Muscle layer of colon (tissue), 2 donors: ENCODE results near the gene EPS8L2.

ENCODE experiments used
- H3K27ac ChIP-seq: one replicate; pipeline ENCODE4 v1.7.0; 2013; ENCODE audit warnings: low read depth, mild to moderate bottlenecking, low read length, moderate library complexity
- H3K27me3 ChIP-seq, 2 donors: one replicate each; pipeline ENCODE4 v1.7.0; 2013; ENCODE audit warnings: low read length in 2 of 2, mild to moderate bottlenecking in 2 of 2; ENCODE audit not compliant: insufficient read depth in 2 of 2, control insufficient read depth in 1 of 2
- H3K36me3 ChIP-seq: one replicate; pipeline ENCODE4 v1.7.0; 2013; ENCODE audit warnings: mild to moderate bottlenecking, low read length; ENCODE audit not compliant: insufficient read depth
- H3K4me1 ChIP-seq: one replicate; pipeline ENCODE4 v1.7.0; 2013; ENCODE audit warnings: mild to moderate bottlenecking, low read length; ENCODE audit not compliant: insufficient read depth
- H3K4me3 ChIP-seq, 2 donors: one replicate each; pipeline ENCODE4 v1.7.0; 2013; ENCODE audit warnings: low read length in 2 of 2, low read depth in 1 of 2, mild to moderate bottlenecking in 1 of 2, moderate library complexity in 1 of 2
- H3K9ac ChIP-seq: one replicate; pipeline ENCODE4 v1.7.0; 2013; ENCODE audit warnings: low read length
- H3K9me3 ChIP-seq: one replicate; pipeline ENCODE4 v1.7.0; 2013; ENCODE audit warnings: mild to moderate bottlenecking, low read length
- donor health status: abdominal sarcoma.
- donor health status: Adenocarcinoma of cecum.

Gene EPS8L2

DNA sequence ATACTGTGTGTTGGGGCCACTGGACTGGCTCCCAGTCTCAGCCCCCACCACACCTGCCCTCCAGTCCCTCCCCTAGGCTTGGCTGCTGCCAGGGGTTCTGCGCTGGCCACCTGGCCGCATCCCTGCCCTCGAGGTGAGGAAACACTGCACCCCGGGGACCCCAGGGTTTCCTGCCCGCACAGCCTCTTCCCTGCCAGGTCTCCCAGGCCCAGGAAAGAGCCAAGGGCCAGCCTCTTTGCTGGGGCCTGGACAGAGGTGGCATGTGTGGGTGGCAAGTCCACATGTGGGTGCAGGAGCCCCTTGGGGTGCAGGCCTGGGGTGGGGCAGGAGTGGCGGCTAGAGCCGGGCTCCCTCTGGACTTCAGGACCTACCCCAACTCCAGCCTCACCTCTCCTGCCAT is 2.5 kb downstream of the EPS8L2 start:
- Histone ChIP-seq H3K27me3 (peaks cover 0 to 9% of the 10 kb centered on the region in 2 donors), H3K4me3 (no peak overlapping the region), H3K9me3 (no peaks in the 10 kb centered on the region), H3K36me3 (no peaks in the 10 kb centered on the region), H3K27ac (no peak overlapping the region), H3K9ac (no peak overlapping the region), H3K4me1 (peaks cover 12% of the 10 kb centered on the region)

DNA sequence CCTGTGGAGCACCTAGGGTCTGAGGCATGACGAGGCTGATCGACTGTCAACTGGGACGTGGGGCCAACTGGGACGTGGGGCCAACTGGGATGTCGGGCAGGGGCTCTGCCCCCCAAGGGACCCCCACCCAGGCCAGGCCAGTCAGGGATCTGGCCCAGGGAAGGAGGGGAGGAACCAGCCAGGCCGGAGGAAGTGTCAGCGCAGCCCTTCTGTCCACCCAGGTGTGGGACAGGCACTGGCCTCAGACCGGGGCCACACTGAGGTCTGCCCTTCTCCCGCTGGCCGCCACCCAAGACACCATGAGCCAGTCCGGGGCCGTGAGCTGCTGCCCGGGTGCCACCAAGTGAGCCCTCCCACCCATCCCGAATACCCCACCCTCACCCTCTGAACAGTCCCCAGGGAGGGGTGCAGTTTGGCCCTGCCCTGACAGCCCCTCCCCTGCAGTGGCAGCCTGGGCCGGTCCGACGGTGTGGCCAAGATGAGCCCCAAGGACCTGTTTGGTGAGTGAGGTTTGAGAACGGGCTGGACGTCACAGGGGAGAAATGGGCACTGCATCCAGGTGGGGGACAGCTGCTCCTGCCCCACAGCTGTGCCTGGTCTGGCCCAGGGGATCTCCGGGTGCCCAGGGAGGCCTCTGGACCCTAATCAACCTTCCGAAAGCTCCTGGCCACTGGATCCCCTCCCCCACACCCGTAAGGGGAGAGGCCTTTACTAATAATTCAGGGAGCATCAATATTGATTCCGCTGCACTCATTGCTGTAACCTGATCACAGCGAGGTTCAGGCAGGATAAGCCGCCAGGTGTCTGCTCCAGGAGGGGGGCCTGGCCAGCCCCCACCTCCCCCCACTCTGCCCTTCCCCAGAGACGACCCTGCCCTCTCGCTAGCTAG is 3.3 kb downstream of the EPS8L2 start:
- Histone ChIP-seq H3K4me3 (no peak overlapping the region), H3K27me3 (peaks cover 0 to 9% of the 10 kb centered on the region in 2 donors), H3K9me3 (no peaks in the 10 kb centered on the region), H3K27ac (no peak overlapping the region), H3K36me3 (no peaks in the 10 kb centered on the region), H3K9ac (no peak overlapping the region), H3K4me1 (peaks cover 12% of the 10 kb centered on the region)

DNA sequence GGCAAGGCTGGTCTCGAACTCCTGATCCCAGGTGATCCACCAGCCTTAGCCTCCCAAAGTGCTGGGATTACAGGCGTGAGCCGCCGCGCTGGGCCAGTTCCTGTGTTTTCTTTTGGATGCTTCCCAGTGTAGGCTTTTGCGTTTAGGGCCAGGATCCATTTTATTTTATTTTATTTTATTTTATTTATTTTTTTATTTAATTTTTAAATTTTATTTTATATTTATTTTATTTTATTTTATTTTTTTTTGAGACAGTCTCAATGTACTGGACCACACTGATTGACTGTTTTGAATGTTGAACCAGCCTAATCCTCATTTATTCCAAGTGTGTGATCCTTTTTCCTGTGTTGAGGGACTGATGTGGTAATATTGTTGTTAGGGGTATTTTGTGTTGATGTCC is 8.4 kb downstream of the EPS8L2 start:
- Histone ChIP-seq H3K27ac (no peak overlapping the region), H3K27me3 (no peaks in the 10 kb centered on the region), H3K9ac (no peak overlapping the region), H3K4me1 (no peaks in the 10 kb centered on the region), H3K9me3 (no peaks in the 10 kb centered on the region), H3K4me3 (no peak overlapping the region), H3K36me3 (no peaks in the 10 kb centered on the region)

DNA sequence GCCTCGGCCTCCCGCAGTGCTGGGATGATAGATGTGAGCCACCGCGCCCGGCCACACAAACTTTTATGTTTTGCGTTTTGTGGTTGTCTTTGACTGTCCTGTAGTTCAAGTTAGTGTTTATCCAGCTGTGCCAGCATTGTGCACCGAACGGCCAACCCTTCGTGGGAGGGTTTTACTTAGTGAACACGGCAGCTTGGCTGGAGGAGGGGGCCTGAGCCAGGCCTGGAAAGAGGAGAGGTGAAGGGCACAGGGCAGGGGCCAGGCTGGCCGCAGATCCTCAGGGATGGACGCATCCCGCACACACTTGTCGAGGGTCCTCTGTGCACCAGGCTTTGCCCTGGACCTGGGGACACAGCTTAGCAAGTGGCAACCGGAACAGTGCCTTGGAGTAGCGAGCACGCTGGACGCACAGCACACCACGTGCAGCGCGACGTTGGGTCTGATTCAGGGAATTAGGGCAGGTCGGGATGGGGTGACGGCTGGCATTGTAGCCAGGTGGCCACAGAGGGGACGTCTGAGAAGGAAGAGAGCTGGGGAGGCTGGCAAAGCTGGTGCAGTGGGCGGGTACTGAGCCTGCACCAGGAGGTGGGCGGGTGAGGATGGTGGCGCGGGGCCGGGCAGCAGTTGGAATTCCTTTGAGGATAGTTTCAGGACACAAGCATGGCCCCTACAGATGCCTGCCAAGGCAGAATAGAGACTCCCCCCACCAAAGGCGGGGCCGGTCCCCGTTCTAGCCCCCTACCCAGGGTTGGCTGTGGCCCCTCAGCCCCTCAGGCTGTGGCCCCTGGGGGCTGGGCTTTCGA is 13.4 kb downstream of the EPS8L2 start:
- peaks cover 5 to 37% of the 10 kb centered on the region in 2 donors for H3K27me3 ChIP-seq

DNA sequence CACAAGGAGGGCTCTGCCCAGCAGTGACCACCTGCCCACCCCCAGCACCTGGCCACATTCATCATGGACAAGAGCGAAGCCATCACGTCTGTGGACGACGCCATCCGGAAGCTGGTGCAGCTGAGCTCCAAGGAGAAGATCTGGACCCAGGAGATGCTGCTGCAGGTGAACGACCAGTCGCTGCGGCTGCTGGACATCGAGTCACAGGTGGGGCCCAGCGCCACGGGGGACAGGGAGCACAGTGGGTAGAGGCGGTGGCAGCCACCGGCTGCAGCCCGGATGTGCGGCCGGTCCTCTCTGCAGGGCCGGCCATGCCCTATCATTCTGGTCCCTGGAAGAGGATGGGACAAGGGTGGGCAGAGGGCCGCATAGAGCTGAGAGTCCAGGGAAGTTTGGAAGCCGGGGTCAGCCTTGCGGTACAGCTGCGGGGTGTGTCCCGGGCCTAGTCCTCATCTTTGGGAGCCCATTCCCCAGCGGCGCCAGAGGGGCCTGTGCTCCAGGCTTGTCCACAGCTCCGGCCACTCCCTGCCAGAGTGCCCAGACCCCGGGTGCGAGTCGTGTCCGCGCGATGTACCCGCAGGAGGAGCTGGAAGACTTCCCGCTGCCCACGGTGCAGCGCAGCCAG is 14.1 kb downstream of the EPS8L2 start:
- no peaks in the 10 kb centered on the region for H3K4me1 ChIP-seq
- no peak overlapping the region for H3K9ac ChIP-seq
- H3K27me3 ChIP-seq = peaks cover 5 to 45% of the 10 kb centered on the region in 2 donors
- no peaks in the 10 kb centered on the region for H3K36me3 ChIP-seq
- H3K4me3 ChIP-seq = no peak overlapping the region
- H3K27ac ChIP-seq = no peak overlapping the region
- no peaks in the 10 kb centered on the region for H3K9me3 ChIP-seq

More for the DNA sequence above, 13.4 kb downstream of the EPS8L2 start:
- H3K9me3 ChIP-seq = no peaks in the 10 kb centered on the region
- no peak overlapping the region for H3K4me3 ChIP-seq
- no peaks in the 10 kb centered on the region for H3K4me1 ChIP-seq
- no peaks in the 10 kb centered on the region for H3K36me3 ChIP-seq
- H3K9ac ChIP-seq = no peak overlapping the region
- H3K27ac ChIP-seq = no peak overlapping the region

DNA sequence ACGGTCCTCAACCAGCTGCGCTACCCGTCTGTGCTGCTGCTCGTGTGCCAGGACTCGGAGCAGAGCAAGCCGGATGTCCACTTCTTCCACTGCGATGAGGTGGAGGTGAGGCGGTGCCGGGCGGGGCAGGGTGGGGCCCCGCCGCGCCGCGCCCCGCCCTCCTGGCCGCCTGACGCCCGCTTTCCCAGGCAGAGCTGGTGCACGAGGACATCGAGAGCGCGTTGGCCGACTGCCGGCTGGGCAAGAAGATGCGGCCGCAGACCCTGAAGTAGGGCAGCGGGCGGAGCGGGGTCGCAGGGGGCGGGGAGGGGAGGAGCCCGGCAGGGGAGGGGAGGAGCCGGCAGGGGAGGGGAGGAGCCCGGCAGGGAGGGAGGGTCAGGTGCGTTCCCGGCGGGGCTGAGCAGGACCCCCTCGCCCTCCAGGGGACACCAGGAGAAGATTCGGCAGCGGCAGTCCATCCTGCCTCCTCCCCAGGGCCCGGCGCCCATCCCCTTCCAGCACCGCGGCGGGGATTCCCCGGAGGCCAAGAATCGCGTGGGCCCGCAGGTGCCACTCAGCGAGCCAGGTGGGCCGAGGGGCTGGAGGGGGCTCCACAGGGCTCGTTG is 14.7 kb downstream of the EPS8L2 start:
- H3K4me3 ChIP-seq = no peak overlapping the region
- no peak overlapping the region for H3K9ac ChIP-seq
- peaks cover 5 to 51% of the 10 kb centered on the region in 2 donors for H3K27me3 ChIP-seq
- no peak overlapping the region for H3K27ac ChIP-seq
- H3K36me3 ChIP-seq = no peaks in the 10 kb centered on the region
- no peaks in the 10 kb centered on the region for H3K4me1 ChIP-seq
- H3K9me3 ChIP-seq = no peaks in the 10 kb centered on the region

DNA sequence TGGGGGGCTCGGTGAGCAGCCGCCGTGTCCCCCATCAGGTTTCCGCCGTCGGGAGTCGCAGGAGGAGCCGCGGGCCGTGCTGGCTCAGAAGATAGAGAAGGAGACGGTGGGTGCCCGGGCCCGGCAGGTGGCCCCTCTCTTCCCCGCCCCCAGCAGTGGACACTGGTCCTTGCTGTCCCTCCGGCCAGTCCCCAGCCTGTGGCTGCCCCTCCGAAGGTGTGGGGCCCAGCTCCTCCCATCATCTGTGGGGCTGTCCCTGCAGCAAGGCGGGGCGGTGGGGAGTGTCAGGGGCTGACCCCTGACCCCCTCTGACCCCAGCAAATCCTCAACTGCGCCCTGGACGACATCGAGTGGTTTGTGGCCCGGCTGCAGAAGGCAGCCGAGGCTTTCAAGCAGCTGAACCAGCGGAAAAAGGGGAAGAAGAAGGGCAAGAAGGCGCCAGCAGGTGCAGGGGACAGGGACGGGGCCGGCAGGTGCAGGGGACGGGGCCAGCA is 15.3 kb downstream of the EPS8L2 start:
- Histone ChIP-seq H3K36me3 (no peaks in the 10 kb centered on the region), H3K9me3 (no peaks in the 10 kb centered on the region), H3K4me3 (no peak overlapping the region), H3K9ac (no peak overlapping the region), H3K27ac (no peak overlapping the region), H3K27me3 (peaks cover 5 to 56% of the 10 kb centered on the region in 2 donors), H3K4me1 (no peaks in the 10 kb centered on the region)

DNA sequence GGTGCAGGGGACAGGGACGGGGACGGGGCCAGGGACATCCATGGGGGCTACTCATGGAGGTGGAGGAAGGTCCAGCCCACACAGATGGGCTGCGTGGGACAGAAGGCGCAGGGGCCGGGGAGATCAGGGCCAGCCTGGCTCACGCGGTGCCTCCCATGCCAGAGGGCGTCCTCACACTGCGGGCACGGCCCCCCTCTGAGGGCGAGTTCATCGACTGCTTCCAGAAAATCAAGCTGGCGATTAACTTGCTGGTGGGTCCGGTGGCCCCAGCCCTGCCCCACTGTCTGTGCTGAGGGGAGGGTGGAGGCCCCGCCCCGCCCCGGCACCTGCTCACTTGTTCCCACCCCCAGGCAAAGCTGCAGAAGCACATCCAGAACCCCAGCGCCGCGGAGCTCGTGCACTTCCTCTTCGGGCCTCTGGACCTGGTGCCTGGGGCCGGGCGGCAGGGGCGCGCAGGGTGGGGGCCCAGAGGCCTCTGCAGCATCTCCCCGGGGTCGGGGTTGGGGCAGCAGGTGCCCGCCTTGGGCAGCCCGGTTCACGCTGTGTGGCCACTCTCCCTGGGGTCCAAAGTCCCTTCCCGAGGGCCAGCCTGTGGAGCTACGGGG is 15.8 kb downstream of the EPS8L2 start:
- Histone ChIP-seq H3K4me1 (no peaks in the 10 kb centered on the region), H3K4me3 (no peak overlapping the region)

DNA sequence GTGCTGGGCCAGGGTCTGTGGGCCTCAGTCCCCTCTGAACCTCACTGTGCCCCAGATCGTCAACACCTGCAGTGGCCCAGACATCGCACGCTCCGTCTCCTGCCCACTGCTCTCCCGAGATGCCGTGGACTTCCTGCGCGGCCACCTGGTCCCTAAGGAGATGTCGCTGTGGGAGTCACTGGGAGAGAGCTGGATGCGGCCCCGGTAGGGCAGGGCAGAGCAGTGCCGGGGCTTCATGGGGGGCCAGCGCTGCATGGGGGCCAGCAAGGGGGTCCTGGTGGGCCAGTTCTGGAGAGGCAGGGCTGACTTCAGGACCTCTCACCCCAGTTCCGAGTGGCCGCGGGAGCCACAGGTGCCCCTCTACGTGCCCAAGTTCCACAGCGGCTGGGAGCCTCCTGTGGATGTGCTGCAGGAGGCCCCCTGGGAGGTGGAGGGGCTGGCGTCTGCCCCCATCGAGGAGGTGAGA is 16.3 kb downstream of the EPS8L2 start:
- H3K4me1 ChIP-seq = no peaks in the 10 kb centered on the region
- H3K27ac ChIP-seq = no peak overlapping the region
- H3K36me3 ChIP-seq = no peaks in the 10 kb centered on the region
- H3K9me3 ChIP-seq = no peaks in the 10 kb centered on the region
- peaks cover 5 to 66% of the 10 kb centered on the region in 2 donors for H3K27me3 ChIP-seq
- no peak overlapping the region for H3K9ac ChIP-seq
- H3K4me3 ChIP-seq = no peak overlapping the region

More for the DNA sequence above, 15.8 kb downstream of the EPS8L2 start:
- H3K27me3 ChIP-seq = peaks cover 5 to 62% of the 10 kb centered on the region in 2 donors
- no peak overlapping the region for H3K9ac ChIP-seq
- no peaks in the 10 kb centered on the region for H3K9me3 ChIP-seq
- H3K27ac ChIP-seq = no peak overlapping the region
- H3K36me3 ChIP-seq = no peaks in the 10 kb centered on the region

DNA sequence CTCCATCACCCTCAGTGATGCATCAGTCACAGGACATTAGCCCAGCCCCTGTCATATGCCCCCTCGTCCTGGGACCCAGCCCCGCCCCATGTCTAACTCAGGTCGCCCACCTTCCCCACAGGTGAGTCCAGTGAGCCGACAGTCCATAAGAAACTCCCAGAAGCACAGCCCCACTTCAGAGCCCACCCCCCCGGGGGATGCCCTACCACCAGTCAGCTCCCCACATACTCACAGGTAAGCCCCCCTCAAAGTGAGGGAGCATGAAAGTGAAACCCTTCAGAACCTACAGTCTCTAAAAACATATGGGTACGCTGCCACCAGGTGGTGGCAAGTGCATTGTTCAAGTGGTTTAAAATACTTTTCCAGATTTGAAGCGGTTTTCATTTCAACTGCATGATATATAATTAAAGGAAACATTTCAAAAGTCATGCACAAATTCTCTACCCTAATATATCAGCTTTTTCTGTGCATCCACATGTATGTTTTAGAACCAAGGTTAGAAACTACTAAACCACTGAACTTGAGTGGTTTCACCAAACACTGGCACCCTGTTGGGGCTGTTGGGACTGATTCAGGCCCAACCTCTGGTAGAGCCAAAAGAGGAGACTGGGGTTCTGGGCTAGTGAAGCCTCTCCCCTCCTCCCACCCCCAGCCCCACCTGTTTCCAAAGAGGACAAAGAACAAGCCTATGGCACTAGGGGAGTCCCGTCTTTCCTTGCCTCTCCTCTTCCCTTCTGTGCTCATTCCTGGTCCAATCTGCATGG is 17.3 kb downstream of the EPS8L2 start:
- Histone ChIP-seq H3K9ac (no peak overlapping the region), H3K27me3 (peaks cover 5 to 72% of the 10 kb centered on the region in 2 donors), H3K36me3 (no peaks in the 10 kb centered on the region), H3K4me3 (no peak overlapping the region), H3K4me1 (no peaks in the 10 kb centered on the region), H3K9me3 (no peaks in the 10 kb centered on the region), H3K27ac (no peak overlapping the region)
